Anterior cingulate cortex (tissue), 58 donors: ENCODE data around the gene RBCK1.
A peak's percentile ranks its signal among the peaks of the same experiment; 100 is the strongest.

ENCODE experiments used
- DNase-seq, 58 donors: peaks; one replicate each; lab custom pipeline; 2025; lab: John Stamatoyannopoulos, UW

The RBCK1 gene

DNA sequence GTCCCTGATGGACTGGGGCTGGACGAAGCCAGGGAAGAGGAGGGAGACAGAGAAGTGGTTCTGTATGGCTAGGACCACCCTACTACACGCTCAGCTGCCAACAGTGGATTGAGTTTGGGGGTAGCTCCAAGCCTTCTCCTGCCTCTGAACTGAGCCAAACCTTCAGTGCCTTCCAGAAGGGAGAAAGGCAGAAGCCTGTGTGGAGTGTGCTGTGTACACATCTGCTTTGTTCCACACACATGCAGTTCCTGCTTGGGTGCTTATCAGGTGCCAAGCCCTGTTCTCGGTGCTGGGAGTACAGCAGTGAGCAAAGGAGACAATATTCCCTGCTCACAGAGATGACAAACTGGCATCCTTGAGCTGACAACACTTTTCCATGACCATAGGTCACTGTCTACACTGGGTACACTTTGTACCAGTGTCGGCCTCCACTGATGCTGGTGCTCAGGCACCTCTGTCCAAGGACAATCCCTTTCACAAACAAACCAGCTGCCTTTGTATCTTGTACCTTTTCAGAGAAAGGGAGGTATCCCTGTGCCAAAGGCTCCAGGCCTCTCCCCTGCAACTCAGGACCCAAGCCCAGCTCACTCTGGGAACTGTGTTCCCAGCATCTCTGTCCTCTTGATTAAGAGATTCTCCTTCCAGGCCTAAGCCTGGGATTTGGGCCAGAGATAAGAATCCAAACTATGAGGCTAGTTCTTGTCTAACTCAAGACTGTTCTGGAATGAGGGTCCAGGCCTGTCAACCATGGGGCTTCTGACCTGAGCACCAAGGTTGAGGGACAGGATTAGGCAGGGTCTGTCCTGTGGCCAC is 11.3 kb upstream of the RBCK1 start:
- DNase-seq, result no peak

- DNase-seq, result no peak
Measured at GRCh38 chr20:397432-398237, 10.5 kb upstream of the RBCK1 start.

DNA sequence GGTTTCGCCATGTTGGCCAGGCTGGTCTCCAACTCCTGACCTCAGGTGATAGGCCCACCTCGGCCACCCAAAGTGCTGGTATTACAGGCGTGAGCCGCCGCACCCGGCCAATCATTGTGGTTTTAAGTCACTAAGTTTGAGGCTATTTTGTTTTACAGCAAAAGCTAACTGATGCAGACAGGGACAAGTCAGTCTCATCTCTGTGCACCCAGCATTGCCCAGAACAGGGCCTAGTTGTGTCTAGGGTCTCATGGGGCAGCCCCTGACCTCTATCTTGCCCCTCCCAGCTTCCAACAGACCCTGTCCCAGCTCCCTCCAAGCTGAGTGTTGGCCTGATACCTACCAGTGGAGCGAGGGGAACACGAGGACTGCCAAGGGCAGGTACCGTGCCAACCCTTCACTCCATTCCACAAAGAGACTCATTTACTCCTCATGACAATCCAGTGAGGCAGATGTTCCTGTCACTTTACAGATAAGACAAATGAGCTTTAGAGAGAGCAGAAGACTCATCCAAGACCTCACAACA is 8.9 kb upstream of the RBCK1 start:
- DNase-seq, result no peak

DNA sequence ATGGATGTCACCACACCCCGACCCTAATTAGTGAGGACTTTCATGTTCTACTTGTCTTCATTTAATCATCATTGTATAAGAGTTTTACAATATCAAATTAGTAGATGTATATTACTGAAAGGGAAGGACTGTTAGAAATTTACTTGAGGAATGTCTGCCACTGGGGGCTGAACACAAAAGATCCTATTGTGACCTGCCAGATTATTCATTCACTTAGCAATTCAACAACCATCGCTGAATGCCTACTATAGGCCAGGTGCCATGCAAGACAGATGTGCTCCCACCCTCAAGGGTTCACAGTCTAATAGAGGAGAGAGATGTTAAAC is 8.0 kb upstream of the RBCK1 start:
- DNase-seq, result no peak

DNA sequence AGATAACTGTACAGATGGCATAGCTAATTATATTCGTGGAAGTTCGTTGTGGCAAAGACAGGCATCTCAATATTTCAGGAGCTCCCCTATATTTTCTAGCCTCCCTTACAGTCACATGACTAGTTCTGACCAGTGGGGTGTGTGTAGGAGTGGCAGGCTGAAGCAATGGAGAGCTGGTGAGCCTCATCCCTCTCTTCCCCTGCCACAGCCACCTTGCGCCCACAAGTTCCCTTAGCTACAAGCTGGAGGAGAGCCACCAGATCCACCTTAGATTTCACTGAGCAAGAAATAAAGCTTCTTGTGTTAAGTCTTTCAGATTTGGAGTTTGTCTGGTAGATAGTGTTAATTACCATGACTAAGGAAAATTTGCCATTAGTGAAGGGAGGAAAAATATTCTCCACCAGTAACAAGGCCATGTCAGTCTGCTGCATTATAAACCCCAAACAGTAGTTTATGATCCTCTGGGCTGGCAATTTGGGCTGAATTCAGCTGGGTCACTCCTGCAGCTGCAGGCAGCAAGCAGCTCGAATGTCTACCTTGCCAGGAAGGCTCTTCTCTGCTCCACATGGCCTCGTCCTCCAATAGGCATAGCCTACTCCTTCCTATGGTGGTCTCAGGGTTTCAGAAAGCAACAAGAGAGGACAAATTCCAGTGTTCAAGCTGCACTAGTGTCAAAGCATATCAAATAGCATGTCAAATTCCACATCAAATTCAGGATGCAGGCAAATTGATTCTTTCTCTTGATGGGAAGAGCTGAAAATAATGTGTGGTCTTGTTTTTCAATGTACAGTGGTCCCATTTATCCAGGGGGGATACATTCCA is 7.4 kb upstream of the RBCK1 start:
- DNase-seq, result peak in 14 of 58 donors; percentile 6 to 55 (median 22)

DNA sequence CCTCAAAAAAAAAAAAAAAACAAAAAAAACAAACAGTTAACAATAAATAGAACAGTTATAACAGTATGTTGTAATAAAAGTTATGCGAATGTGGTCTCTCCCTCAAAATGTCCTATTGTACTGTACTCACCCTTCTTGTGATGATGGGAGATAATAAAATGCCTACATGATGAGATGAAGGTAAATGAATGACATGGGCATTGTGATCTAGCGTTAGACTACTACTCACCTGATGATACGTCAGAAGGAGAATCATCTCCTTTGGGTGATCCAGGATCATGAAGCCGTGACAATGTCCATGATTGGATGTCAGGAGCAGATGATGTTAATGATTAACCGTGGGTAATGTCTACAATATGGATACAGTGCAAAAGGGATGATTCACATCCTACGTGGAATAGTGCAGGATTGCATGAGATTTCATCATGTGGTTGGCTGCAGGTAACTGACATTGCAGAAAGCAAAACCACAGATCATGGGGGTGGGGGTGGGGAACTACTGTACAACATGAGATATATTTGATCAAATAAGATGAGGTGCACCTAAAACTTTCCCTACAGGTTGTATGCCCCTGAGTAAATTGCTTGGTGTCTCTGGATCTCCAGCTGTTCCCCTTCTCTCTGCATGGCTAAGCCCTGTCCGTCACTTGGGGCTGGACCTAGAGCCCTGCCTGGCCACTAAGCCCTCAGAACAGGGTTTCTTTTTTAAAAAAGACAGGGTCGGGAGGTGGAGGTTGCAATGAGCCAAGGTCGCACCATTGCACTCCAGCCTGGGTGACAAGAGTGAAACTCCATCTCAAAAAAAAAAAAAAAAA is 6.2 kb upstream of the RBCK1 start:
- DNase-seq, result no peak

GRCh38 chr20:402496-402885 is 5.6 kb upstream of the RBCK1 start:
- no peak for DNase-seq

- DNase-seq, result no peak
Measured at GRCh38 chr20:402898-403581, 5.1 kb upstream of the RBCK1 start.

- no peak for DNase-seq
Measured at GRCh38 chr20:403582-403957, 4.5 kb upstream of the RBCK1 start.

DNA sequence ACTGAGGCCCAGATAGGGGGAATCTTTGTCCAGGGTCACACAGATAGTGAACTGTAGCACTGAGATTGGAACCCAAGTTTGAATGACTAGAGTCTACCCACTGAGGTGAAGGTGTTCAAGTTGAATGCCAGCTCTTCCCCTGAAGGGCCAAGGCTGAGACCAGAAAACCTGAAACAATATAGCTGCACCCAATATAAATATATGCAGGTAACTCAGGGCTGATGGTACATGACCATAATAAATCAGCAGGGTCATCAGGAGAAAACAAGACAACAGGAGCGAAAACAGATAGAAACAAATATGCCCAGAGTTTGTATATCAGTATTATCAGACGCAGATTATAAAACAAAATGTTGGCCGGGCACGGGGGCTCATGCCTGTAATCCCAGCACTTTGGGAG is 4.0 kb upstream of the RBCK1 start:
- DNase-seq, result no peak

DNA sequence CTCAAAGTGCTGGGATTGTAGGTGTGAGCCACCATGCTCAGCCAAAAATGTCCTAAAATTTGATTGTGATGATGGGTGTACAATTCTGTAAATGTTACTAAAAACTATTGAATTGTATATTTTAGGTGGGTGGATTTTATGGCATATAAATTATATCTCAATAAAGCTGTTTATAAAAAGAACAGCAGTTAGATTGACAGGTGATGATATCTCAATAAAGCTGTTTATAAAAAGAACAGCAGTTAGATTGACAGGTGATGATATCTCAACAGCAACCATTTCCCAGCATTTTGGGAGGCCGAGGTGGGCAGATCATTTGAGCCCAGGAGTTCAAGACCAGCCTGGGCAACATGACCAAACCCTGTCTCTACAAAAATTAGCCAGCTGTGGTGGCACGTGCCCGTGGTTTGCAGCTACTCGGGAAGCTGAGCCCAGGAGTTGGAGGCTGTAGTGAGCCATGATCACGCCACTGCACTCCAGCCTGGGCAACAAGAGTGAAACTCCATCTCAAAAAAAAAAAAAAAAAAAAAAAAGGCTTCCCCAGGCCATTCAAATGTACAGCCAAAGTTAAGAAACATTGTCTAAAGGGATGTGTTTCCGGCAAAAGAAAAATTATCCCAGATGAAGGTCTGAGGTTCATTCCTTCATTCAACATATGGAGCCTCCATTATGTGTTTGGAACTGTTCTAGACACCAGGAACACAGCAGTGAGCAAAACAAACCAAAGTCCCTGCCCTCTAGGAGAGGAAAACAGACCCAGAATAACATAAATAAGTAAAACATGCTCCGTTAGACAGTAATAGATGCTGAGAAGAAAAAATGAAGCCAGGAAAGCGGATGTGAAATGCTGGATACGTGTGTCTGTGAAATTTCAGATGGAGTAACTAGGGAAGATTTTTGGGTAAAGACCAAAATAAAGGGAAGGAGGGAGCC is 1.6 kb upstream of the RBCK1 start:
- no peak for DNase-seq

DNA sequence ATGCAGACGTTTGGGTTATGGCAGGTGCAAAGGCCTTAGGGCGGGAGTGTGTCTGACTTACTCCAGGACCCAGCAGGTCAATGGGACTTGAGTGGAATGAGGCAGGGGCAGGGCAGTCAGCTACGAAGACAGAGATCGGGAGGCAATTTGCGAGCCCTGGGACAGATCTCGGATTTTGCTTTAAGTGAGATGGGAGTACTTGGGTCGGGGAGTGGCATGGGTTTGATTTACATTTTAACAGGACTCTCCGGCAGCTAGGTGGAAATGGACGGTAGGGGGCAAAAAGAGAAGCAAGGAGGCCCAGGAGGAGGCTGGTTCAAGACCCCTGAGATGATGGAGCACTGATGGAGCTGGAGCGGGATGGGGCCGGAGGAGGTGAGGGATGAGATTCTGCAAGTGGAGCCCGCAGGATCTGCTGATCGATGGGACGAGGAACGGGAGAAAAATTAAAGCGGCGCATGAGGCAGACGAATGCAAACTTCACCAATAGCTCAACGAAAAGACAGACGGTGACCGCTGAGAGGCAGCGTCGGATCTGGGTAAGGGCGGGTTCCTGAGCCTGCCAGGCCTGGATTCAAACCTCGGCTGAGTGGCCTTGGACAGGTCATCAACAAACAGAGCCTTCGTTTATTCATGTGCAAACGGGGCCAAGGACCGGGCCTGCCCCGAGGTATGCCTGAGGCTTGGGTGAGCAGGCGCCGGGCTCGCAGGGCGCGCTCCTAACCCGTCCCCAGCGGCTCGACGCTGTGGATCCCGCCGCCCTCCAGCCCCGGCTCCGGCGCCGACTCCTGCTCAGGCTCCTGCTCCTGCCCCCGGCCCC is 756 bp upstream of the RBCK1 start:
- DNase-seq, result peak in 50 of 58 donors; percentile 28 to 87 (median 68)

GRCh38 chr20:408843-409696 is 971 bp downstream of the RBCK1 start:
- DNase-seq, result no peak

DNA sequence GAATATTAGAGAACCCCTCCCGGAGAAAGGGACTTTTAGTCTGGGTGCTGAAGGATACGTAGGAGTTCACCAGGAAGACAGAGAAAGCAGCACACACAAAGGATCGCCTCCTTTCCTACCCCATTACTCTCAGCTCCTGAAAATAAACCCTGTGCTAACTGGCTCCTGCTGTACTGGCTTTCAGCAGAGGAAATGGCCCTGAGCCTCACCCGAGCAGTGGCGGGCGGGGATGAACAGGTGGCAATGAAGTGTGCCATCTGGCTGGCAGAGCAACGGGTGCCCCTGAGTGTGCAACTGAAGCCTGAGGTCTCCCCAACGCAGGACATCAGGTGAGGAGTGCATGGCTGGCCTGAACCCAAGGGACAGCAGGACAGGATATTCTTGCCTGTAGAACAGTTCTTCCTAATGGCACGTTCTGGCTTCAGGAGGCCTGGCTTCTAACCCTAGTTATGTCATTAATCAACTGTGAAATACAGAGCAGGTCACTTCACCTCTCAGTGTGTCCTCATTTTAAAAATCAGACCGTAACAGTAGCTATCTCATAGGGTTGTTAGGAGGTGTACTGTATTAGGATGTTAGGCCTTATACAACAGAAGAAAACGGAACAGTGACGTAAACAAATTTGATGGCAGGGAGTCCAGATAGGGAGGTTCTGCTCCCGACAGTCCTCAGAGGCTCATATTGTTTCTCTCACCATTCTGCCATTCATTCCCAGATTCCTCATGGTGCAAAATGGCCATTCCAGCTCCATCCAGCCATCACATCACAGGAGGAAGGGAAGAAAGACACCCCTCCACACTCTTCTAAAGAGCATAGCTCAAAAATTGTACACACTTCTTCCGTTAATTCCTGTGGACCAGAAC is 1.8 kb downstream of the RBCK1 start:
- DNase-seq, result no peak

- DNase-seq, result no peak
Measured at GRCh38 chr20:412081-412480, 4.0 kb downstream of the RBCK1 start.

GRCh38 chr20:414161-414560 is 6.1 kb downstream of the RBCK1 start:
- no peak for DNase-seq
